GM06990 (cell line): Measurements from ENCODE around the gene ADGRG2.

ENCODE experiments used
- DNase-seq: peaks from one replicate; pipeline ENCODE4 v3.0.0-alpha.2; 2011; ENCODE audit not compliant: insufficient read length; ENCODE audit errors: extremely low read depth
- H3K27me3 ChIP-seq: replicated peaks from 2 replicates; pipeline ENCODE4 v1.6.0; 2011; ENCODE audit warnings: low read length; ENCODE audit not compliant: control insufficient read depth, insufficient read depth
- H3K36me3 ChIP-seq: 2 replicates; pipeline ENCODE4 v1.5.1; 2011; ENCODE audit warnings: low read length; ENCODE audit not compliant: control insufficient read depth, insufficient read depth
- H3K4me3 ChIP-seq: replicated peaks from 2 replicates; pipeline ENCODE4 v1.5.1; 2011; ENCODE audit warnings: low read depth, mild to moderate bottlenecking, control low read depth, low read length
- TF ChIP-seq, protein P1 (sequence below): IDR thresholded peaks from 2 replicates; pipeline ENCODE4 v1.5.1; 2011; ENCODE audit warnings: low read length, control low read depth, mild to moderate bottlenecking, inconsistent platforms; ENCODE audit not compliant: insufficient read depth, poor library complexity, severe bottlenecking

ADGRG2 gene

DNA sequence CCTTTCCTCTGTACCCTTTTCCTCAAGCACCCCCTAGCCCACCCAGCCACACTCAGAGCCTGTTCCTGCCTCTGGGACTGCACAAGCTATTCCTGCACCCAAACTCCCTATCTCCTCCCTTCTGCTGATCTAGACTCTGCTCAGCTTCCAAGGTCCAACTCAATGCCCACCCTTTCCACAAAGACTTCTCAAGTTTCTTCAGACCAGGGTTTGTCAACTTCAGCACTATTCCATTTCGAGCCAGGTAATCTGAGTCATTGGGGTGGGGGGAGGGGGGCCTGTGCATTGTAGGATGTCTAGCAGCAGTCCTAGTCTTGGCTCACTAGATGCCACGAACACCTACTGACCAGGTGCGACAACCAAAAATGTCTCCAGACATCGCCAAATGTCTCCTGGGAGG lies 175.7 kb downstream of the ADGRG2 start:
- Histone ChIP-seq H3K27me3 (no peaks in the 10 kb centered on the region), H3K4me3 (no peak overlapping the region), H3K36me3 (no peaks in the 10 kb centered on the region; the same call in 1 of the 2 replicates)
- TF ChIP-seq, protein P1, sequence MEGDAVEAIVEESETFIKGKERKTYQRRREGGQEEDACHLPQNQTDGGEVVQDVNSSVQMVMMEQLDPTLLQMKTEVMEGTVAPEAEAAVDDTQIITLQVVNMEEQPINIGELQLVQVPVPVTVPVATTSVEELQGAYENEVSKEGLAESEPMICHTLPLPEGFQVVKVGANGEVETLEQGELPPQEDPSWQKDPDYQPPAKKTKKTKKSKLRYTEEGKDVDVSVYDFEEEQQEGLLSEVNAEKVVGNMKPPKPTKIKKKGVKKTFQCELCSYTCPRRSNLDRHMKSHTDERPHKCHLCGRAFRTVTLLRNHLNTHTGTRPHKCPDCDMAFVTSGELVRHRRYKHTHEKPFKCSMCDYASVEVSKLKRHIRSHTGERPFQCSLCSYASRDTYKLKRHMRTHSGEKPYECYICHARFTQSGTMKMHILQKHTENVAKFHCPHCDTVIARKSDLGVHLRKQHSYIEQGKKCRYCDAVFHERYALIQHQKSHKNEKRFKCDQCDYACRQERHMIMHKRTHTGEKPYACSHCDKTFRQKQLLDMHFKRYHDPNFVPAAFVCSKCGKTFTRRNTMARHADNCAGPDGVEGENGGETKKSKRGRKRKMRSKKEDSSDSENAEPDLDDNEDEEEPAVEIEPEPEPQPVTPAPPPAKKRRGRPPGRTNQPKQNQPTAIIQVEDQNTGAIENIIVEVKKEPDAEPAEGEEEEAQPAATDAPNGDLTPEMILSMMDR = no peak
- no peak for DNase-seq

DNA sequence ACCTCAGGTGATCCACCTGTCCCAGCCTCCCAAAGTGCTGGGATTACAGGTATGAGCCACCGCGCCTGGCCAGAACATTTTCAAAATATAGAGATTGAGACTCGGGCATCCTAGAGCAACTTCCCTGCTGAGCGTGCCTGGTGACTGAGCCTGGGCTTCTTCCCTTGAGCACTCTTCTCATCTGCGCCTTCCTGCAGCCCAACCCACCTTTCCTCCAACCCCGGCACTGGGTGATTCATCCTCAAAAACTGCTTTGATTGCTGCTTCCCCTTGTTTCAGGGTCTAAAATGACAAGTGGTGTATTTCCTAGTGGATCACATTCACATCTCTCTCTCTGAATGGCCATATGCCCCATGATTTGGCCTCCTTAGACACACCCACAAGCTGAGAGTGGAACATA lies 176.1 kb downstream of the ADGRG2 start:
- H3K27me3 ChIP-seq = no peaks in the 10 kb centered on the region
- no peak overlapping the region for H3K4me3 ChIP-seq
- H3K36me3 ChIP-seq = no peaks in the 10 kb centered on the region; the same call in 1 of the 2 replicates
- DNase-seq = no peak
- TF ChIP-seq, protein P1 = no peak

DNA sequence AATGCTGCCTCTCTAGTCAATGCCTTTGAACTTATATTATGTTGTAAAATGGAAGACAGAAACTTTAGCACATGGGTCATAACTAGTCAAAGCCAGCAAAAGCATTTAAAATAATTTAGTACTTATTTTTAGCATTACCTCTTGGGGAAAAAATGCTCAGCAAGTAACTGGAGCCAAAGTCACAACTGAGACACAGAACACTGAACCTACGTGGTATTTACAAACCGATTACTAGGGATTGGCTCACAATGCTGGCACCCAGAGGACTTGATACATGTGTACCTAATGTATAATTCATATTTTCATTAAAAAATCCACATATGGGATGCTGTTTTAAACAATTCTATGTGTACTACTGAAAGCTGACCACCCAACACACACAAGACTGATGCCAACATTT lies 176.8 kb downstream of the ADGRG2 start:
- no peaks in the 10 kb centered on the region for H3K27me3 ChIP-seq
- no peak overlapping the region for H3K4me3 ChIP-seq
- no peak for DNase-seq
- no peaks in the 10 kb centered on the region; the same call in 1 of the 2 replicates for H3K36me3 ChIP-seq
- TF ChIP-seq, protein P1 = no peak

DNA sequence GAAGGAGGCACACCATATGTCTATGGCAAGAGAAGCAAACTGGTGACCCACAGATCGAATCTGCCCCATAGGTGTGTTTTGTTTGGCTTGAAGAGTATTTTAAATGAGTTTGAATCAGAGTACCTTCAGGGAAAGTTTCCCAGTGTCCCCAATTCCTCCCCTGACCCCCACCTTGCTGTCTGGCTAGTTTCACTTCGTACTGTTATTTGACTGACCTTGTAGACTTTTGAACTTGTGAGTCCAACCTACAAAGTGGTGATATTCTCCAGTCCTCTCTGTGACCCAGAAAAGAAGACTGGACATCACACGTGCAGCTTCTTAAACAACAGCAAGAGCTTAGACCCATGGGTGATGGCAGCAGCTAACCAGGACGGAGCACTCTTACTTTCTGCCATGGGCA lies 177.8 kb downstream of the ADGRG2 start:
- TF ChIP-seq, protein P1 = no peak
- Histone ChIP-seq H3K36me3 (no peaks in the 10 kb centered on the region), H3K4me3 (no peak overlapping the region), H3K27me3 (no peaks in the 10 kb centered on the region)
- no peak for DNase-seq

DNA sequence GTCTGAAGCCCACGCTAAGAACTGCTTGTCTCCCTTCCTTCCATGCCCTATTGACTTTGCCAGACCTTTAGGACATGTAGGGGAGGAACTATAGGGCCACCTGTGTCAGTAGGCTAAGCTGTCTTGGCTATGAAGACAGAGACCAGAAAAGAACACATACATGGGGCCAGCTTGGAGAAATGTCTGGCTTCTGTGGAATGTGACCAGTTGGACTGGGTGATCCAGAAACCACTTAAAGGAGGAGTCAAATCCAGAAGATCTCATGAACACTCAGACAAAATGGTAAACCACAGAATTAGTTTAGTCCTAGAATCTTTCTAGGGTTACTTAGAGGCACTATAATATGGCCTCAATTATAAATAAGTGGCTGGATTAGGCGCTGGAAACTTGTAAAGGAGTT lies 180.4 kb downstream of the ADGRG2 start:
- Histone ChIP-seq H3K36me3 (no peaks in the 10 kb centered on the region; the same call in 1 of the 2 replicates), H3K27me3 (no peaks in the 10 kb centered on the region), H3K4me3 (no peak overlapping the region)
- DNase-seq = no peak
- TF ChIP-seq, protein P1 = no peak
